Measurements from ENCODE around the gene BZW2.

DNA sequence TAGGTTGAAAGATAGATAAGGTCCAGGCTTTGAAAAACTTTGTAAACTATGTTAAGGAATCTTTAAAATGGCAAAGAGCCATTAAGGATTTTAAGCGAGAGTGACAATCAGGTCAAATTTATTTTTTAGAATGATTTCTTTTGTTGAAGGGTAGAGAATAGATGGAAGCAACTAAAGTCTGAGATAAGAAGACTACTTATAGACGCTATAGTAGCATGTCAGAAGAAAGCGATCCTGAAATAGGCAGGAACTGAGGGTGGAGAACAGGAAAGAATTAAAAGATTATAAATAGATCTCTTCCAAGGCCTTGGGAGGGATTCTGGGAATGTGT, 94.6 kb downstream of the BZW2 start:
- TF ChIP-seq, protein P1, sequence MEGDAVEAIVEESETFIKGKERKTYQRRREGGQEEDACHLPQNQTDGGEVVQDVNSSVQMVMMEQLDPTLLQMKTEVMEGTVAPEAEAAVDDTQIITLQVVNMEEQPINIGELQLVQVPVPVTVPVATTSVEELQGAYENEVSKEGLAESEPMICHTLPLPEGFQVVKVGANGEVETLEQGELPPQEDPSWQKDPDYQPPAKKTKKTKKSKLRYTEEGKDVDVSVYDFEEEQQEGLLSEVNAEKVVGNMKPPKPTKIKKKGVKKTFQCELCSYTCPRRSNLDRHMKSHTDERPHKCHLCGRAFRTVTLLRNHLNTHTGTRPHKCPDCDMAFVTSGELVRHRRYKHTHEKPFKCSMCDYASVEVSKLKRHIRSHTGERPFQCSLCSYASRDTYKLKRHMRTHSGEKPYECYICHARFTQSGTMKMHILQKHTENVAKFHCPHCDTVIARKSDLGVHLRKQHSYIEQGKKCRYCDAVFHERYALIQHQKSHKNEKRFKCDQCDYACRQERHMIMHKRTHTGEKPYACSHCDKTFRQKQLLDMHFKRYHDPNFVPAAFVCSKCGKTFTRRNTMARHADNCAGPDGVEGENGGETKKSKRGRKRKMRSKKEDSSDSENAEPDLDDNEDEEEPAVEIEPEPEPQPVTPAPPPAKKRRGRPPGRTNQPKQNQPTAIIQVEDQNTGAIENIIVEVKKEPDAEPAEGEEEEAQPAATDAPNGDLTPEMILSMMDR (IDR thresholded peaks at IDR 0.05) = no peak
- TF ChIP-seq EZH2 (IDR thresholded peaks at IDR 0.05; ENCODE audit: borderline replicate concordance, insufficient read depth, low read depth, low read length, poor library complexity, severe bottlenecking) = no peak

Data from B cell (primary cell).